ENCODE results near the gene JAK2.

JAK2 gene

DNA sequence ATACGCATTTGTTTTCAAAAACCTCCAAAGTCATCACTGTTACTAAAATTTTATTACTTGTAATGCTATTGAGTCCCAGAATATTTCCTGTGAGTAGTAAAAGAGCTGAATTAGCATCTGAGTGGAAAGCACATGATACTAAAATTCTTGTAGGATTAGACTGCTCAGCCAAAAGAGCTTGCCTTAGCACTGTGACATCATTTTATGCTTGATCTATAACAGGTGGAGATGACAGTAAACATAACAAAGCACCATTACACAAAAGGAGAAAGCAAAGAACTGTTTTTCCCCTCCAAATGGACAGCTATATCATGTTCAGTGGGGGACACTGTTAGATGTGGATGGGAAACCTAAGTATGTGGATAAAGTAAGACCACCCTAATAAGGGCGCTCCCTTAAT is 5.8 kb upstream of the JAK2 start:
- TF ChIP-seq CTCF (IDR thresholded peaks at IDR 0.05; ENCODE audit: control extremely low read depth, extremely low read depth, low read depth, missing control alignments), result no peak
- DNase-seq (ENCODE audit: extremely low spot score), result no peak
- POLR2A ChIA-PET, result no interaction called here

GRCh38 chr9:4980086-4980727 is 4.9 kb upstream of the JAK2 start:
- ChIA-PET CTCF (interaction anchor here (1.1 to 2.6 kb wide), 4 partner anchors 8 to 609 kb away, joined by 4 to 15 read pairs (median 7); no protein-coding TSS in a partner anchor), POLR2A (no interaction called here)
- no peak for DNase-seq (ENCODE audit: extremely low spot score)
- TF ChIP-seq CTCF (IDR thresholded peaks at IDR 0.05; ENCODE audit: control extremely low read depth, extremely low read depth, low read depth, missing control alignments), result no peak

More for the DNA sequence above, 5.8 kb upstream of the JAK2 start:
- CTCF ChIA-PET, result interaction anchor here (1.1 to 2.6 kb wide), 5 partner anchors 9 to 610 kb away, joined by 3 to 15 read pairs (median 4); no protein-coding TSS in a partner anchor

DNA sequence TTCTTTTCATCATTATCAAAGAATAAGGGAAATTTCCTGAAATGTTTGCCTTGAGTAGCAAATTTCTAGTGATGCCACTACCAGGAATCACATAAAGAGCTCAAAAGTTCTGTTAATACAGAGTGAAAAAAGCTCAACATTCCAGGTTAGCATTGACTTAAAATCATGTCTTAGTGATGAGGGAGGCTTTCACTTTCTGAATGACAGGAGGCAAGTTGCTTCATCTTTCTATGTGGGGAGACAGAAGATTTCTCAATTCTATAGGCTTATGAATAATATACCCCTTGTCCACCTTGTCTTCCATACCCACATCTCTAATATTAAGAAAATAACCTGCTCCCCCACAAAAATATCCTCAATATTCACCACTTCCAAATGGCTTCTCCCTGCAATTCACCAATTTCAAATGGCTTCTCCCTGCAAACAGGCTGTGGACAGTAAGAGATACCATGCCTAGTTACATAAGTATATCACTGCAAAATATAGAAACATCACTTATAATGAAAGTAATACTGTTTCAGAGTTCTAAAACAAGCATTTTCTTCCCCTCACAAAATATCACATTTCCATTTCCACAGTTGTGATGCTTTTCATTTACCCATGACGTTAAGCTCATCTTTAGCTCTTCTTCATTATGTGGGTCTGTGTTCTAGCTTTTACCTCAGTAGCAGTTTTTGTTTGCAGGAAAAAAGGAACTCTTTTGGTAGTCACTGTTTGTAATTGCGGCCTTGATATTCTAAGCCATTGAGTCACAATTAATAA is 2.2 kb upstream of the JAK2 start:
- DNase-seq (ENCODE audit: extremely low spot score), result no peak
- no peak for TF ChIP-seq CTCF (IDR thresholded peaks at IDR 0.05; ENCODE audit: control extremely low read depth, extremely low read depth, low read depth, missing control alignments)
- POLR2A ChIA-PET, result interaction anchor here (0.8 kb wide), 1 partner anchor 25 kb away, joined by 3 read pairs; no protein-coding TSS in a partner anchor
- CTCF ChIA-PET, result interaction anchor here (0.7 to 2.6 kb wide), 13 partner anchors 9 to 617 kb away, joined by 3 to 12 read pairs (median 3); no protein-coding TSS in a partner anchor

DNA sequence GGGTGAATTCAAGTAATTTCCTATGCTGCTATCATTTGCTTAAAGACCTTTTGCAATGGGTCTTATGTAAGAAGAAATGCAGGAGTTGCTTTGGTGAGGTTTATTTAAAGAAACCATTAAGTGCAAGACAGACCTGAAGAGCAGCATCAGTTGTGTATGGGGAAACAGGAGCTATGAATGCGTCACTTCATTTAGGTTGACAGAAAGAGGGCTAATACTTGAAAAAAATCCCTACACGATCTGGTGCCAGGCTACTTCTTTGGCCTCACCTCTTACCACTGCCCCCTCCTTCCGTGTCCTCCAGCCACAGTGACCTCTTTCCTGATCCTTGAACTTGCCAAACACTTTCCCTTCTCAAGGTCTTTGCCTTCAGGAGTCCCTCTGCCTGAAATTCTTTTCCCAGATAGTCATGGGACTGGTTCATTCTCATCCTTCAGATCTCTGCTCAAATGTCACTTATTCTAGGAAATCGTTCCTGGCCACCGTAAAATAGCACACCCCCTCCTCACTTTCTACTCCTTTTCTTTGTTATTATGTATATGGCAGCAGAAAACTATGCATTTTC is 1.4 kb upstream of the JAK2 start:
- TF ChIP-seq CTCF (IDR thresholded peaks at IDR 0.05; ENCODE audit: control extremely low read depth, extremely low read depth, low read depth, missing control alignments), result no peak
- ChIA-PET POLR2A (no interaction called here), CTCF (interaction anchor here (1.2 to 2.6 kb wide), 10 partner anchors 10 to 617 kb away, joined by 3 to 12 read pairs (median 4); no protein-coding TSS in a partner anchor)
- DNase-seq (ENCODE audit: extremely low spot score), result no peak

GRCh38 chr9:4984171-4984620 is 876 bp upstream of the JAK2 start:
- no peak for DNase-seq (ENCODE audit: extremely low spot score)
- ChIA-PET CTCF (interaction anchor here (1.0 to 6.6 kb wide), 11 partner anchors 8 to 616 kb away, joined by 3 to 71 read pairs (median 5); no protein-coding TSS in a partner anchor), POLR2A (interaction anchor here (0.6 kb wide), 1 partner anchor 39 kb away, joined by 3 read pairs; no protein-coding TSS in a partner anchor)
- TF ChIP-seq CTCF (IDR thresholded peaks at IDR 0.05; ENCODE audit: control extremely low read depth, extremely low read depth, low read depth, missing control alignments), result no peak

Data from GM10248 (cell line).